OCI-LY1 (cell line): ENCODE results near the gene IGFN1.

Source experiments
- H2AFZ ChIP-seq: fragments of 200-600 bp; sonication (generic), shearing (Covaris generic); 2 replicates; pipeline ENCODE4 v1.6.0; 2014; ENCODE audit warnings: antibody characterized with exemption, mild to moderate bottlenecking, low read length
- H3F3A ChIP-seq: fragments of 200-600 bp; sonication (generic), shearing (Covaris generic); 2 replicates; pipeline ENCODE4 v1.6.0; 2014; ENCODE audit warnings: mild to moderate bottlenecking, antibody characterized with exemption, low read length, moderate library complexity; ENCODE audit not compliant: insufficient read depth
- H3K27ac ChIP-seq: fragments of 200-600 bp; sonication (generic); 2 replicates; pipeline ENCODE4 v1.5.1; 2014; ENCODE audit warnings: low read length, mixed run types, mild to moderate bottlenecking, low read depth; ENCODE audit not compliant: poor library complexity, severe bottlenecking
- H3K27me3 ChIP-seq: fragments of 200-600 bp; sonication (generic); 2 replicates; pipeline ENCODE4 v1.6.0; 2014; ENCODE audit warnings: antibody characterized with exemption, mild to moderate bottlenecking, low read length, moderate library complexity; ENCODE audit not compliant: insufficient read depth
- H3K36me3 ChIP-seq: fragments of 200-600 bp; sonication (generic); 2 replicates; pipeline ENCODE4 v1.6.1; 2014; ENCODE audit warnings: mild to moderate bottlenecking, antibody characterized with exemption, low read length, moderate library complexity, mixed read lengths; ENCODE audit not compliant: insufficient read depth
- H3K4me1 ChIP-seq: fragments of 200-600 bp; sonication (generic); 2 replicates; pipeline ENCODE4 v1.5.1; 2014; ENCODE audit warnings: mild to moderate bottlenecking, low read length, moderate library complexity; ENCODE audit not compliant: insufficient read depth, severe bottlenecking
- H3K4me2 ChIP-seq: fragments of 200-600 bp; sonication (generic), shearing (Covaris generic); 2 replicates; pipeline ENCODE4 v1.6.1; 2014; ENCODE audit warnings: low read length
- H3K4me3 ChIP-seq: fragments of 200-600 bp; sonication (generic); 2 replicates; pipeline ENCODE4 v1.5.1; 2014; ENCODE audit warnings: low read length, low read depth, mild to moderate bottlenecking, mixed read lengths; ENCODE audit not compliant: poor library complexity, severe bottlenecking
- H3K79me2 ChIP-seq: fragments of 200-600 bp; shearing (Covaris generic); 2 replicates; pipeline ENCODE4 v1.6.1; 2016; ENCODE audit warnings: mixed run types, low read length, mixed read lengths; ENCODE audit not compliant: insufficient read depth
- H3K9ac ChIP-seq: fragments of 200-600 bp; sonication (generic), shearing (Covaris generic); 2 replicates; pipeline ENCODE4 v1.6.1; 2014; ENCODE audit warnings: mild to moderate bottlenecking, low read length, mixed read lengths
- H3K9me2 ChIP-seq: fragments of 200-600 bp; sonication (generic), shearing (Covaris generic); 2 replicates; pipeline ENCODE4 v1.6.1; 2014; ENCODE audit warnings: low read depth, mild to moderate bottlenecking, low read length, mixed read lengths
- H3K9me3 ChIP-seq: fragments of 200-600 bp; shearing (Covaris generic); 2 replicates; pipeline ENCODE4 v1.6.1; 2014; ENCODE audit warnings: low read length, mixed read lengths
- H4K20me1 ChIP-seq: fragments of 200-600 bp; sonication (generic), shearing (Covaris generic); 2 replicates; pipeline ENCODE4 v1.6.0; 2016; ENCODE audit warnings: mild to moderate bottlenecking, low read length; ENCODE audit not compliant: insufficient read depth
- EZH2 ChIP-seq: fragments of 200-600 bp; sonication (generic), shearing (Covaris generic); IDR thresholded peaks from 2 replicates; pipeline ENCODE4 v1.8.0; 2017; ENCODE audit warnings: borderline replicate concordance, mixed run types, mild to moderate bottlenecking, antibody characterized with exemption, low read length, moderate library complexity, mixed read lengths
- TF ChIP-seq, protein P1 (sequence below): fragments of 200-600 bp; sonication (generic), shearing (Covaris generic); IDR thresholded peaks from 2 replicates; pipeline ENCODE4 v1.5.1; 2017; ENCODE audit warnings: mild to moderate bottlenecking, antibody characterized with exemption, low read length, moderate library complexity, mixed read lengths

IGFN1 gene

DNA sequence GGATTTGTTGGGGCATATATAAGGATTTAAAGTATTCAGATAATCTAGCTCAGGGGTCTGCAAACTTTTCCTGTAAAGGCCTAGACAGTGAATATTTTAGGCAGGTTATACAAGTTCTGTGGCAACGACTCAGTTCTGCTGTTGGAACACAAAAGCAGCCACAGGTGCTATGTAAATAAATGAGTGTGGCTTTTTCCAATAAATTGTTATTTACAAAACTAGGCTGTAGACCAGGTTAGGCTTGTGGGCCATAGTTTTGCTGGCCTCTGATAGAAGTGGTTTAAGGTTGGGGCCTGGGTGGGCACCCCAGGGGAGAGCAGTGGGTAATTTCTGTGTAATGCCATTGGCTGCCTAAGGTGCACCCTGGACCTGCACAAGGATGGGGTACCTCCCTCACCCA, 16.9 kb upstream of the IGFN1 start:
- H3K9me2 ChIP-seq = no peaks in the 10 kb centered on the region
- H3K27me3 ChIP-seq = peaks cover 7% of the 10 kb centered on the region; the same call in 1 of the 2 replicates
- H3K9ac ChIP-seq = no peak overlapping the region
- H3K4me2 ChIP-seq = no peak overlapping the region
- H2AFZ ChIP-seq = no peak overlapping the region
- no peaks in the 10 kb centered on the region for H4K20me1 ChIP-seq
- no peaks in the 10 kb centered on the region for H3K9me3 ChIP-seq
- TF ChIP-seq, protein P1, sequence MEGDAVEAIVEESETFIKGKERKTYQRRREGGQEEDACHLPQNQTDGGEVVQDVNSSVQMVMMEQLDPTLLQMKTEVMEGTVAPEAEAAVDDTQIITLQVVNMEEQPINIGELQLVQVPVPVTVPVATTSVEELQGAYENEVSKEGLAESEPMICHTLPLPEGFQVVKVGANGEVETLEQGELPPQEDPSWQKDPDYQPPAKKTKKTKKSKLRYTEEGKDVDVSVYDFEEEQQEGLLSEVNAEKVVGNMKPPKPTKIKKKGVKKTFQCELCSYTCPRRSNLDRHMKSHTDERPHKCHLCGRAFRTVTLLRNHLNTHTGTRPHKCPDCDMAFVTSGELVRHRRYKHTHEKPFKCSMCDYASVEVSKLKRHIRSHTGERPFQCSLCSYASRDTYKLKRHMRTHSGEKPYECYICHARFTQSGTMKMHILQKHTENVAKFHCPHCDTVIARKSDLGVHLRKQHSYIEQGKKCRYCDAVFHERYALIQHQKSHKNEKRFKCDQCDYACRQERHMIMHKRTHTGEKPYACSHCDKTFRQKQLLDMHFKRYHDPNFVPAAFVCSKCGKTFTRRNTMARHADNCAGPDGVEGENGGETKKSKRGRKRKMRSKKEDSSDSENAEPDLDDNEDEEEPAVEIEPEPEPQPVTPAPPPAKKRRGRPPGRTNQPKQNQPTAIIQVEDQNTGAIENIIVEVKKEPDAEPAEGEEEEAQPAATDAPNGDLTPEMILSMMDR = no peak
- TF ChIP-seq EZH2 = no peak
- no peaks in the 10 kb centered on the region for H3F3A ChIP-seq
- H3K4me3 ChIP-seq = no peak overlapping the region
- H3K27ac ChIP-seq = no peak overlapping the region
- no peaks in the 10 kb centered on the region for H3K79me2 ChIP-seq
- H3K4me1 ChIP-seq = peaks cover 17% of the 10 kb centered on the region
- no peaks in the 10 kb centered on the region; the same call in 1 of the 2 replicates for H3K36me3 ChIP-seq

DNA sequence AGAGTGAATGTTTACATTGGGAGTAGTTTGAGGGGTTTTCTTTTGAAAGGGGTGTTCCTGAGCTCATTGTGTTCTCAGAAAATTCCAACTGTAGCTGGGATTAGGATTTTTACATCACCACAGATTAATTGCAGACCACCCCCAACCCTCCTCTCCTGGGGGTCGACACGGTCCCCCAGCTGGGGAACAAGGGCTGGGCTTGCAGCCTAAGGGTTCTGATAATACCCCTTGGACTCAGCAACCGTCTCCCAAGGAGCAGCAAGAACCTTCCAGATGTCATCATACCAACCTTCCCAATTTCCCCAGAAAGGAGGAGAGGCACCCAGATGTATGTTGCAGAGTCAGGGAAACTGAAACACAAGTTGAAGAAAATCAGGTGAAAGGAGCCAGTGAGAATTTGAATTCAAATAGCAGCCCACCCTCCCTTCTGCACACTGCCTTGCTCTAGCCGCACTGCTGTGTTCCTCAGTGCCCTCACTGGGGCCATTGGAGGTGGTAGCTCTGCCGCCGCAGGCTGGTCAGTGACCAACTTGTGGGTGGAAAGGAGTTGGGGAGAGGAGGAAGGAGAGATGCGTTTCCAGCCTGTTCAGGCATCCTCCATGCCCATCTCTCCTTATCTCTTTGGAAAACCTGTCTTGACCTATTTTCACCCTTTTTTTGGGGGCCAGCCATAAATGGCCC, 14.7 kb upstream of the IGFN1 start:
- H4K20me1 ChIP-seq = no peaks in the 10 kb centered on the region

GRCh38 chr1:201176940-201177339, 13.7 kb upstream of the IGFN1 start:
- H3K27ac ChIP-seq = no peak overlapping the region
- peaks cover 16% of the 10 kb centered on the region for H3K27me3 ChIP-seq
- H3F3A ChIP-seq = no peaks in the 10 kb centered on the region
- TF ChIP-seq, protein P1 = no peak
- no peak for TF ChIP-seq EZH2
- no peak overlapping the region for H3K4me3 ChIP-seq
- no peaks in the 10 kb centered on the region; the same call in 1 of the 2 replicates for H3K36me3 ChIP-seq
- no peaks in the 10 kb centered on the region for H3K9me3 ChIP-seq
- peaks cover under 1% of the 10 kb centered on the region for H3K4me1 ChIP-seq
- no peak overlapping the region for H2AFZ ChIP-seq
- no peaks in the 10 kb centered on the region for H3K79me2 ChIP-seq
- no peaks in the 10 kb centered on the region for H3K9me2 ChIP-seq
- no peak overlapping the region for H3K4me2 ChIP-seq
- no peak overlapping the region for H3K9ac ChIP-seq
- H4K20me1 ChIP-seq = no peaks in the 10 kb centered on the region

More for the DNA sequence above, 14.7 kb upstream of the IGFN1 start:
- Histone ChIP-seq H3K36me3 (no peaks in the 10 kb centered on the region; the same call in 1 of the 2 replicates), H3K9ac (no peak overlapping the region), H3K4me3 (no peak overlapping the region), H2AFZ (no peak overlapping the region), H3K27ac (no peak overlapping the region), H3F3A (no peaks in the 10 kb centered on the region), H3K4me2 (no peak overlapping the region), H3K9me2 (no peaks in the 10 kb centered on the region), H3K79me2 (no peaks in the 10 kb centered on the region), H3K27me3 (peaks cover 16% of the 10 kb centered on the region), H3K4me1 (peaks cover 10% of the 10 kb centered on the region), H3K9me3 (no peaks in the 10 kb centered on the region)
- no peak for TF ChIP-seq EZH2
- TF ChIP-seq, protein P1 = no peak
